Measurements from ENCODE around the gene ACOX2. TPM values are rescaled to one million over a fixed set of nuclear protein-coding genes. Genes with fewer than 3 reads are reported as not detected.

ACOX2 gene
- total and polyA plus RNA-seq, 10 of the 15 experiments (the other 5 are each of a cell fraction or from before 2014, with no cell fraction given) = 0.72 TPM; not detected in 9

DNA sequence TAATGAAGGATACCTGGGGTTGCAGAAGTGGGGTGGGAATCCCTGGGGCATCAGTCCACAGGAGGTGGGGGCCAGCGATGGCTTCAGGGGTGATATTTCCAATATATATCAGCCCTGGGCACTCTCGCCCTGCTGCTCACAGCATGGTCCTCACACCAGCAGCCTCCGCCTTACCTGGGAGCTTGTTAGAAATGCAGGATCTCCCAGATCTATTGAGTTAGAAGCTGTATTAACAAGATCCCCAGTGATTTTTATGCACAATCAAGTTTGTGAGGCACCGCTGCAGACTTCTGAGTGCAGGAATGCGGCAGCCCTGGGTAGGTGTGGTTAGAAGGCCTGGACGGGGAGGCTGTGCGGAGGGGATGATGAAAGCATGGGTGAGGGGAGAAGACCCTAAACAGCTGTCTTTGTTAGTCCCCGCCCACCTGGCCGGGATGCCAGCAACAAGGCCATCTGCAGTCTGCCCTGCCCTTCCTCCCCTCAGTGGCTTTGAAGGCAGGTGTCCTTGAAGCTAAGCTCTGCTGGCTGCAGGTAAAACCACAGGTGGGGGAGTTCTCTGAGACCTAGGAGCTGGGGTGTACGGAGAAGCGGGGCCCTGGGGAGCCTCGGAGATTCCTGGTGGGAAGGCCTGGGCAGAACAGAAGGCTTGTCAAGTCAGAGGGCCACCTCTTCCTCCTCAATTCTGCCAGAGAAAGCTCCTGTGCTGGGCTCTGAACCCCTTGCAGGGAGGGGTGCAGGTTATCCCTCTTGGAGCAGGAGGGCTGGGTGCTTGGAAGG lies 28.8 kb upstream of the ACOX2 start:
- H3K27me3 ChIP-seq (replicated peaks in 1 of 2; ENCODE audit: control insufficient read depth in 2 of 2, insufficient read depth in 2 of 2, low read length in 1 of 2) = no peaks in the 10 kb centered on the region; a peak in 1 of 4 replicates
- intact Hi-C loops (cut with micrococcal nuclease; ENCODE audit: unreplicated experiment) = no loop called here
- ChIA-PET POLR2A (interaction anchor here (0.6 kb wide), 1 partner anchor 66 kb away, joined by 3 read pairs; no protein-coding TSS in a partner anchor), RAD21 (ENCODE audit: unreplicated experiment) (interaction anchor here (1.2 to 8.3 kb wide), 2 partner anchors 50 to 63 kb away, joined by 3 to 100 read pairs; no protein-coding TSS in a partner anchor), CTCF (interaction anchor here (1.3 to 10.4 kb wide), 3 partner anchors 9 to 81 kb away, joined by 3 to 243 read pairs (median 32); no protein-coding TSS in a partner anchor), SMC1A (ENCODE audit: uncharacterized antibody, unreplicated experiment) (interaction anchor here (0.8 kb wide), 1 partner anchor 429 kb away, joined by 3 read pairs; no protein-coding TSS in a partner anchor)
- no peaks in the 10 kb centered on the region for H4K20me1 ChIP-seq (ENCODE audit: control insufficient read depth, insufficient read depth)
- H3K4me1 ChIP-seq (ENCODE audit: control insufficient read depth, insufficient read depth, low read length) = 0 out of 2 replicates have a peak, but pooled peaks cover 3% of the 10 kb centered on the region
- no peak for DNase-seq (ENCODE audit: low read depth, low spot score)
- no peak overlapping the region for H3K4me2 ChIP-seq (ENCODE audit: control insufficient read depth, insufficient read depth)
- ATAC-seq = no peak
- in situ Hi-C loops (cut with MboI) = no loop called here
- H3K36me3 ChIP-seq (ENCODE audit: control insufficient read depth in 2 of 2, insufficient read depth in 2 of 2, low read length in 1 of 2) = no peaks in the 10 kb centered on the region
- no peaks in the 10 kb centered on the region for H3K79me2 ChIP-seq (ENCODE audit: control insufficient read depth, insufficient read depth, low read length)
- H3K9me3 ChIP-seq (replicated peaks; ENCODE audit: control insufficient read depth, insufficient read depth, low read length) = no peaks in the 10 kb centered on the region
- no peak overlapping the region for H3K27ac ChIP-seq (ENCODE audit: control insufficient read depth, insufficient read depth)
- WGBS (ENCODE audit: insufficient coverage, insufficient replicate concordance, low lambda C conversion rate, missing lambda C conversion rate) = 47% methylated on average over 12 of the region's 12 CpGs
- no peak overlapping the region for H2AFZ ChIP-seq (ENCODE audit: control insufficient read depth, low read depth, low read length)
- no peak overlapping the region for H3K4me3 ChIP-seq
- H3K9ac ChIP-seq (ENCODE audit: control insufficient read depth, insufficient read depth, low read length) = no peak overlapping the region
- FAIRE-seq = no peak
- no TSS peak for BruUV-seq (replicated peaks)
- TF ChIP-seq, protein P1, sequence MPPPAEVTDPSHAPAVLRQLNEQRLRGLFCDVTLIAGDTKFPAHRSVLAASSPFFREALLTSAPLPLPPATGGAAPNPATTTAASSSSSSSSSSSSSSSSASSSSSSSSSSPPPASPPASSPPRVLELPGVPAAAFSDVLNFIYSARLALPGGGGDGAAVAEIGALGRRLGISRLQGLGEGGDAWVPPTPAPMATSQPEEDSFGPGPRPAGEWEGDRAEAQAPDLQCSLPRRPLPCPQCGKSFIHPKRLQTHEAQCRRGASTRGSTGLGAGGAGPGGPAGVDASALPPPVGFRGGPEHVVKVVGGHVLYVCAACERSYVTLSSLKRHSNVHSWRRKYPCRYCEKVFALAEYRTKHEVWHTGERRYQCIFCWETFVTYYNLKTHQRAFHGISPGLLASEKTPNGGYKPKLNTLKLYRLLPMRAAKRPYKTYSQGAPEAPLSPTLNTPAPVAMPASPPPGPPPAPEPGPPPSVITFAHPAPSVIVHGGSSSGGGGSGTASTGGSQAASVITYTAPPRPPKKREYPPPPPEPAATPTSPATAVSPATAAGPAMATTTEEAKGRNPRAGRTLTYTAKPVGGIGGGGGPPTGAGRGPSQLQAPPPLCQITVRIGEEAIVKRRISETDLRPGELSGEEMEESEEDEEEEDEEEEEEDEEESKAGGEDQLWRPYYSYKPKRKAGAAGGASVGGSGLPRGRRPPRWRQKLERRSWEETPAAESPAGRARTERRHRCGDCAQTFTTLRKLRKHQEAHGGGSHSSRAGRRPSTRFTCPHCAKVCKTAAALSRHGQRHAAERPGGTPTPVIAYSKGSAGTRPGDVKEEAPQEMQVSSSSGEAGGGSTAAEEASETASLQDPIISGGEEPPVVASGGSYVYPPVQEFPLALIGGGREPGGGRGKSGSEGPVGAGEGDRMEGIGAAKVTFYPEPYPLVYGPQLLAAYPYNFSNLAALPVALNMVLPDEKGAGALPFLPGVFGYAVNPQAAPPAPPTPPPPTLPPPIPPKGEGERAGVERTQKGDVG (CRISPR knock-in tag; IDR thresholded peaks at IDR 0.05) = no peak
- TF ChIP-seq TCF7 (IDR thresholded peaks at IDR 0.05; ENCODE audit: borderline replicate concordance) (no peak), TBL1XR1 (IDR thresholded peaks at IDR 0.05; ENCODE audit: low read depth, low read length) (no peak), RAD21 (IDR thresholded peaks at IDR 0.05; ENCODE audit: insufficient read depth, low read depth, low read length) (no peak), KAT2A (conservative IDR thresholded peaks at IDR 0.05; ENCODE audit: control insufficient read depth, low read depth, low read length) (no peak), ZNF687 (IDR thresholded peaks at IDR 0.05) (no peak), PAX8 (IDR thresholded peaks at IDR 0.05) (no peak), KLF5 (IDR thresholded peaks at IDR 0.05; ENCODE audit: partially characterized antibody) (no peak), PBX3 (IDR thresholded peaks at IDR 0.05; ENCODE audit: insufficient replicate concordance, low read depth, low read length) (no peak), RCOR1 (conservative IDR thresholded peaks at IDR 0.05; ENCODE audit: low read depth, low read length) (no peak), HDAC6 (IDR thresholded peaks at IDR 0.05; ENCODE audit: unreplicated experiment) (no peak), MTA3 (IDR thresholded peaks at IDR 0.05; ENCODE audit: borderline replicate concordance, low read length) (no peak)
- TF ChIP-seq, protein P2, sequence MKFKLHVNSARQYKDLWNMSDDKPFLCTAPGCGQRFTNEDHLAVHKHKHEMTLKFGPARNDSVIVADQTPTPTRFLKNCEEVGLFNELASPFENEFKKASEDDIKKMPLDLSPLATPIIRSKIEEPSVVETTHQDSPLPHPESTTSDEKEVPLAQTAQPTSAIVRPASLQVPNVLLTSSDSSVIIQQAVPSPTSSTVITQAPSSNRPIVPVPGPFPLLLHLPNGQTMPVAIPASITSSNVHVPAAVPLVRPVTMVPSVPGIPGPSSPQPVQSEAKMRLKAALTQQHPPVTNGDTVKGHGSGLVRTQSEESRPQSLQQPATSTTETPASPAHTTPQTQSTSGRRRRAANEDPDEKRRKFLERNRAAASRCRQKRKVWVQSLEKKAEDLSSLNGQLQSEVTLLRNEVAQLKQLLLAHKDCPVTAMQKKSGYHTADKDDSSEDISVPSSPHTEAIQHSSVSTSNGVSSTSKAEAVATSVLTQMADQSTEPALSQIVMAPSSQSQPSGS (IDR thresholded peaks at IDR 0.05; ENCODE audit: low read length) = no peak
